ENCODE data around the gene NDUFB5.

The NDUFB5 gene

GRCh38 chr3:179676081-179676480 lies 71.5 kb downstream of the NDUFB5 start:
- in situ Hi-C loops (cut with HindIII; ENCODE audit: low sequenced_read_pairs), result no loop called here
